GM12892 (cell line): ENCODE data around the gene ZHX3.

ENCODE experiments used
- POLR2A ChIP-seq: IDR thresholded peaks from 2 replicates; pipeline ENCODE4 v1.6.1; 2011; ENCODE audit warnings: low read depth, low read length, control low read depth
- POLR2AphosphoS5 ChIP-seq: IDR thresholded peaks from 2 replicates; pipeline ENCODE4 v1.6.1; 2011; ENCODE audit warnings: low read depth, low read length, control low read depth

DNA sequence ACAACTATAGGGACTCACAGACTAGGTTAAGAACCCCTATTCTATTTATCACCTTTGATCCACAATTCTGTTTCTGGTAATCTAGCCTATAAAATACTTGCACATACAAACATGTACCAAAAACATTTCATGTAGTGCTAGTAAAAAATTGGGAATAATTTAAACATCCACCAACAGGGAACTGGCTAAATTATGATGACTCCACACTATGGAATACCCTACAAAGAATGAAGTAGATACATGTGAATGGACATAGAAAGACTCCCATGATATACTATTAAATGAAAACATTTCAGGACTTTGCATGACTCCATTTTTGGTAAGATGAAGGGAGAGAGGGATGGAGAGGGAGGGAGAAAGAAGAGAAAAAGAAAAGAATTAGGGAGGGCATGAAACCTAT is 58.2 kb downstream of the ZHX3 start:
- TF ChIP-seq POLR2A, result no peak
- no peak for TF ChIP-seq POLR2AphosphoS5
